GM18511 (cell line): ENCODE measurements around the gene DCAF17.
"Not testable (repeated sequence)": the region's sequence is repeated elsewhere in the genome, so short reads cannot be mapped to it uniquely, and the experiment has no call there.

ENCODE experiments used
- ATAC-seq: cut with Tn5 transposase; IDR thresholded peaks from one replicate; pipeline ENCODE4 v1.9.1; 2021; ENCODE audit warnings: mild to moderate bottlenecking, moderate library complexity; ENCODE audit not compliant: unreplicated experiment

DCAF17 gene

GRCh38 chr2:171451074-171451473 lies 17.0 kb downstream of the DCAF17 start:
- ATAC-seq = no peak

- ATAC-seq = no peak
Measured at GRCh38 chr2:171452773-171453172, 18.7 kb downstream of the DCAF17 start.

- ATAC-seq = no peak
Measured at GRCh38 chr2:171459498-171459897, 25.5 kb downstream of the DCAF17 start.

- ATAC-seq = no peak
Measured at GRCh38 chr2:171460537-171460936, 26.5 kb downstream of the DCAF17 start.

GRCh38 chr2:171469176-171469575 lies 35.1 kb downstream of the DCAF17 start:
- no peak for ATAC-seq

- no peak for ATAC-seq
Measured at GRCh38 chr2:171470129-171470528, 36.1 kb downstream of the DCAF17 start.

GRCh38 chr2:171475979-171476378 lies 42.0 kb downstream of the DCAF17 start:
- no peak for ATAC-seq

GRCh38 chr2:171478345-171478744 lies 44.3 kb downstream of the DCAF17 start:
- ATAC-seq = no peak

GRCh38 chr2:171479154-171479814 lies 45.3 kb downstream of the DCAF17 start:
- ATAC-seq = no peak

- ATAC-seq = no peak
Measured at GRCh38 chr2:171480908-171481307, 46.9 kb downstream of the DCAF17 start.

GRCh38 chr2:171482308-171482707 lies 48.3 kb downstream of the DCAF17 start:
- no peak for ATAC-seq

- ATAC-seq = no peak
Measured at GRCh38 chr2:171482877-171483276, 48.9 kb downstream of the DCAF17 start.

- ATAC-seq = no peak
Measured at GRCh38 chr2:171483793-171484192, 49.8 kb downstream of the DCAF17 start.

- no peak for ATAC-seq
Measured at GRCh38 chr2:171485116-171485515, 51.1 kb downstream of the DCAF17 start.

- no peak for ATAC-seq
Measured at GRCh38 chr2:171487201-171487600, 53.2 kb downstream of the DCAF17 start.

GRCh38 chr2:171487803-171488259 lies 53.8 kb downstream of the DCAF17 start:
- ATAC-seq = no peak

GRCh38 chr2:171490577-171490976 lies 56.6 kb downstream of the DCAF17 start:
- ATAC-seq = no peak

GRCh38 chr2:171491292-171491691 lies 57.3 kb downstream of the DCAF17 start:
- ATAC-seq = no peak

GRCh38 chr2:171492664-171493063 lies 58.6 kb downstream of the DCAF17 start:
- no peak for ATAC-seq

GRCh38 chr2:171497664-171498063 lies 63.6 kb downstream of the DCAF17 start:
- ATAC-seq = not testable (repeated sequence)

GRCh38 chr2:171505374-171505773 lies 71.3 kb downstream of the DCAF17 start:
- no peak for ATAC-seq

GRCh38 chr2:171509945-171510731 lies 76.1 kb downstream of the DCAF17 start:
- ATAC-seq = peak; percentile 70
